GM10266 (cell line): ENCODE results near the gene CRTAC1.

Experiments used
- DNase-seq: peaks from one replicate; pipeline ENCODE4 v3.0.0; 2012; ENCODE audit errors: extremely low spot score
- TF ChIP-seq, protein P1 (sequence below): IDR thresholded peaks from 2 replicates; pipeline ENCODE4 v1.5.1; 2012; ENCODE audit warnings: mild to moderate bottlenecking, low read depth; ENCODE audit not compliant: control insufficient read depth, insufficient read depth; ENCODE audit errors: missing control alignments

The CRTAC1 gene

DNA sequence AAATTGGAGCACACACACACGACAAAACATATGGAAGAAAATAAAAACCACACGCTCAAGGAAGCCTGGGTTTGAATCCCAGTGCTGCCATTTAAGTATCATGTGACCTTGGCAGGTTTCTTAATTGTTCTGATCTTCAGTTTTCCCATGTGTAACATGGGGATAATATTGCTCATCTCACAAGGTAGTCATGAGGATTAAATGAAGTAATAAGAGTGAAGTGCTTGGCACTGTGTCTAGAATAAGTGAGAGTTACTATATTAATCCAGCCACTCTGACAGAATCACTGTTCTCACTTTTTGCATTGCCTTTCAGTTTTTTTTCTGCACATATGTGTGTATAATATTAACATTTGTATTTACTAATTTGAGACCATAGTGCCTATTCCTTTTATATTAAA is 137.5 kb downstream of the CRTAC1 start:
- TF ChIP-seq, protein P1, sequence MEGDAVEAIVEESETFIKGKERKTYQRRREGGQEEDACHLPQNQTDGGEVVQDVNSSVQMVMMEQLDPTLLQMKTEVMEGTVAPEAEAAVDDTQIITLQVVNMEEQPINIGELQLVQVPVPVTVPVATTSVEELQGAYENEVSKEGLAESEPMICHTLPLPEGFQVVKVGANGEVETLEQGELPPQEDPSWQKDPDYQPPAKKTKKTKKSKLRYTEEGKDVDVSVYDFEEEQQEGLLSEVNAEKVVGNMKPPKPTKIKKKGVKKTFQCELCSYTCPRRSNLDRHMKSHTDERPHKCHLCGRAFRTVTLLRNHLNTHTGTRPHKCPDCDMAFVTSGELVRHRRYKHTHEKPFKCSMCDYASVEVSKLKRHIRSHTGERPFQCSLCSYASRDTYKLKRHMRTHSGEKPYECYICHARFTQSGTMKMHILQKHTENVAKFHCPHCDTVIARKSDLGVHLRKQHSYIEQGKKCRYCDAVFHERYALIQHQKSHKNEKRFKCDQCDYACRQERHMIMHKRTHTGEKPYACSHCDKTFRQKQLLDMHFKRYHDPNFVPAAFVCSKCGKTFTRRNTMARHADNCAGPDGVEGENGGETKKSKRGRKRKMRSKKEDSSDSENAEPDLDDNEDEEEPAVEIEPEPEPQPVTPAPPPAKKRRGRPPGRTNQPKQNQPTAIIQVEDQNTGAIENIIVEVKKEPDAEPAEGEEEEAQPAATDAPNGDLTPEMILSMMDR = no peak
- no peak for DNase-seq

DNA sequence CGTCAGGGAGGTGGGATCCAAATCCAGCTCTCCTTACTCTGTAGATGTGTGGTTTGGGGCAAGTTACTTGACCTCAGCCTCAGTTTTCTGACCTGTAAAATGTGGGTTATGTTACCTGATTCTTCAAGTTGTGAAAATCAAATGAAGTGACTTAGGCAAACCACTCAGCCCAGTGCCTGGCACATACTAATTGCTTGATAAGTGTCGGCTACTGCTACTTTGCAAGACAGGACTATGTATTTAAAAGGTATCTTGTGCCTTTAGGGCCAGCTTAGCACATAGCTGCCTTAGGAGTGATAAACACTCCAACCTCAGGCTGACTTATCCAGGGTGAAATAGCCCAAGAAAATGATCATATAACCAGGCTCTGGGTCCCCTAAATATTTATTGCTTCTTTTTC is 137.9 kb downstream of the CRTAC1 start:
- no peak for DNase-seq
- TF ChIP-seq, protein P1 = no peak

DNA sequence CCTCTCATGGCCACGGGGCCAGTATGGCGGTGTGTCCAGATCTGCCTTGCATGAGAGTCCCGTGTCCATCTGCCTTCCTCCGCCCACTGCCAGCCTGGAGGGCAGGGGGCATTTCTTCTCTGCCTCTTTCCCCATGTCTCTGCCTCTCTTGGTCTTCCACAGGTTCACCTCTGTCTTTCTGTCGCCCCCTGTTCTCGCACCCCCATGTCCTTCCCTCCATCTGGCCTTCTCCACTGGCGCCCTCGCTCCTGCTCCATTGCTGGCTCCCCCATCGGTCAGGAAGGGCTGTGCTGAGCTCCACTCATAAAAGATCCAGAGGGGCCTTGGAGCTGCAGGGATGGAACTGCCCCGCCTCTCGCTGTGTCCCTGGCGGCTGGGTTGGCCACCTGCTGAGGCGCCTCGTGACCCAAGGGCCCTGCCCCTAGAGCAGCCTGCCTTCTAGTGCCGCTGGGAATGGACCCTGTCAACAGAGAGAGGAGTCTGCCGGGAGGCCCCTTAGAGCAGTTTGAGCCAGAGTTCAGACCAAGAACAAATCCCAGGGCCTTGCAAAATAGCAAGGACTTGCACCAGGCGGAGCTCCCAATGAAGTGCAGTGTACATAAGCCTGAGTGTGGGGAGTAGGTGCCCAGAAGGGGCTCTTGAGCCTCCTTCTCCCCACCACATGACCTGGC is 138.8 kb downstream of the CRTAC1 start:
- DNase-seq = no peak
- TF ChIP-seq, protein P1 = no peak

DNA sequence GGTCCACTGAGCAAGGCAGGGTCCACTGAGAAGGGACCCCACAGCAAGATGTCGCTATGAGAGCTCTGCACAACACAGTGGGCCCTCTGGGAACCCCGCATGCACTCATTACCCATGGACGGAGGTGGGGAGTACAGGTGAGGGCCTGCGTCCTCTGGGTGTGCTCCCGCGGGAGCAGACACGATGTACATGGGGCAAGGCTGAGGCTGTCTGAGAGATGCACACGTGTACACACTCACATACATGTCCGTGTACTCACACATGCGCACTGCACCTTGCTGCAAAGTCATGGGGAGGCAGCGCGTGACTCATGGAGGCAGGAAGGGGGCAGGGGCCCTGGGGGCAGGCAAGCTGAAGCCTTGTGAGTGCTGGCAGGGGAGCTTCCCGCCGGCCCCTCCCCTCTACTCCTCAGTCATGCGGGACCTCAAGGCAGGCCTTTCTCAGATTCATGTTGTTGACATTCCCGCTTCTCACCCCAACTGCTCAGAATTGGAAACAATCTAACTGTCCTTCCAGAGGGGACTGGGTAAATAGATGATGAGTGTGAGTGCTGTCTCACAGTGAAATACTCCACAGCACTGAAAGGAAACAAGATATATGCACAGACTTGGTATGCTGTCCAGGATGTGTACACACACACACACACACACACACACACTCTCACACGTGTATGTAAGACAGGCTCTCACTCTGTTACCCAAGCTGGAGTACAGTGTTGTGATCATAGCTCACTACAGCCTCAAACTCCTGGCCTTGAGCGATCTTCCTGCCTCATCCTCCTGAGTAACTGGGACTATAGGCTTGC is 140.8 kb downstream of the CRTAC1 start:
- TF ChIP-seq, protein P1 = no peak
- no peak for DNase-seq

DNA sequence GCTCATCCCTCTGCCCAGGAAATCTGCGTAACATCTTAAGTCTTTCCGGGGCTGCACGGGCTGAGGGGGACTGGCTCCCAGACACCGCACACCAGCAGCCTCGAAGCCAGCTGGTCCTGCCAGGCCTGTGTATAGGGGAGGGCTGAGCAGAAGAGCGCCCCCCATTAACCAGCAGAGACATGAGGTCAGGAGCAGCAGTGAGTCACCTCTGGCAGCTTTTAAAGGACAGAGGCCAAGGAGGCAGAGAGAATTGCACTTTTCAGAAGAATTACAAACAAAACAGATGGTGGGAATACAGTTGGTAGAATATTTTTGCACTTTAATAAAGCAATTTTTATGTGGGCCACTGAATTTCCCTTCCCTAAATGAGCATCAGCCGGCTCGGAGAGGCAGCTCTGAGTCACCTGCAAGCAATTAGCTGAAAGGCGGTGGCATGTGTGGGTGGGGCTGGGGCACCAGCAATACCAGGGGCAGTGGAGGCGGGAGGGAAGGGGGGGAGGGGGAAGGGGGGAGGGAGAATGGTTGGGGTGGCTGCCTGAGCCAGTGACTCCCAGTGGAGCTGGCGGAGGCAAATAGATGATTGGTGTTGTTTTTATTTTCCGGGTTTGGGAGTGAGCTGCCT is 141.7 kb downstream of the CRTAC1 start:
- no peak for DNase-seq
- TF ChIP-seq, protein P1 = no peak

DNA sequence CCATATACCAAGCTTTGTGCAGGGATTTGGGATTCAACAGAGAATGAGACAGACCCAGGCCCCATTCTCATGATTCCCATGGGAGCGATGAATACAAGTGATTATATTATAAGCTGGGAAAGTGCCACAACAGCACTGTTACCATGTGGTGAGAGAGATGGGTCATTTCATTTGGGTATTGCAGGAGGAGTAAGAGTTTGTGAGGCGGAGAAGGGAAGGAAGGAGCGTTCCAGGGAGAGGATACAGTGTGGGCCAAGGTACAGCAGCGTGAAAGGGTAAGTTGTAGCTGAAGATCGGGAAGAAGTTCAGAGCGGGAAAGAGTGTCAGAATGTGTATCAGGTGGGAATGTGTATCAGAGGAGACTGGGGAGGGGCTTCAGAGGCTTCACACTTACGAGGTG is 142.3 kb downstream of the CRTAC1 start:
- no peak for DNase-seq
- TF ChIP-seq, protein P1 = no peak
